Choroid plexus epithelial cell (primary cell): ENCODE measurements around the gene IL19.
A peak's percentile ranks its signal among the peaks of the same experiment; 100 is the strongest.

Experiments used
- DNase-seq: peaks from one replicate; pipeline ENCODE4 v3.0.0-alpha.2; 2010; ENCODE audit warnings: low read depth
- H3K4me3 ChIP-seq: 2 replicates; pipeline ENCODE4 v1.5.1; 2011; ENCODE audit warnings: low read depth, mild to moderate bottlenecking, control low read depth, low read length, moderate library complexity
- TF ChIP-seq, protein P1 (sequence below): conservative IDR thresholded peaks from 2 replicates; pipeline ENCODE4 v1.5.1; 2011; ENCODE audit warnings: low read depth, mild to moderate bottlenecking, control low read depth, inconsistent platforms, low read length, moderate library complexity

IL19 gene

DNA sequence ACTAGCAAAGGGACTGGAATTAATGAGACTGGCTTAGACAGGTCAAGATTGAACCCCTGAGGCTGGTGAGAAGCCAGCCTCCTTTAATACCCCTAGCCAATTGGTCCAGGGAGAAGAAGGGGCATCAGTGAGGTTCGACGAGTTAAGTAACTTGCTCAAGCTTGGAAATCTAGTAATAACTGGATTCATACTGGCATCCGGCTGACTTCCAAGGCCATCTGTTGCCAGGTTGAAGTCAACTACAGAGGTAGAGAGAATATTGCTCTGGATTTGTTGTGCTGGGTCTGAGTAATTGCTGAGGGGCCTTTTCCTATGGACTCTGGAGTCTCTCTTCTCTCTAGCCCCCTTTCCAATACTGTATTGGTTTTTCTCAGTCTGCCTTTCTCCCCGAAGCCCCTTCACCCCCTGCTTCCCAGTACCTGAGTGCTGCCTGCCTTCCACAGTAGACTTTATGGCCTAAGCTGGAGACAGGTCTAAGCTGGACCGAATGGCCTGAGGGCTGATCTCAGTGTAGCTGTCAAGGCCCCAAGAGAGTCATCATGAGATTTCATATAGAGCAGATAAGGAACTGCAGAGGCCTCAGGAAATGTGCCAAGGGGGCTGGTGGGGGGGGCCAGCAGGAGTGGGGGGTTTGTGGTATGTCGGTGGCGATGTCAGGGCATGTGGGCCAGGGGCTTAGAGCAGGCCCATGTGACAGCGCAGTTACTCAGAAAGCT lies 42.4 kb upstream of the IL19 start:
- TF ChIP-seq, protein P1, sequence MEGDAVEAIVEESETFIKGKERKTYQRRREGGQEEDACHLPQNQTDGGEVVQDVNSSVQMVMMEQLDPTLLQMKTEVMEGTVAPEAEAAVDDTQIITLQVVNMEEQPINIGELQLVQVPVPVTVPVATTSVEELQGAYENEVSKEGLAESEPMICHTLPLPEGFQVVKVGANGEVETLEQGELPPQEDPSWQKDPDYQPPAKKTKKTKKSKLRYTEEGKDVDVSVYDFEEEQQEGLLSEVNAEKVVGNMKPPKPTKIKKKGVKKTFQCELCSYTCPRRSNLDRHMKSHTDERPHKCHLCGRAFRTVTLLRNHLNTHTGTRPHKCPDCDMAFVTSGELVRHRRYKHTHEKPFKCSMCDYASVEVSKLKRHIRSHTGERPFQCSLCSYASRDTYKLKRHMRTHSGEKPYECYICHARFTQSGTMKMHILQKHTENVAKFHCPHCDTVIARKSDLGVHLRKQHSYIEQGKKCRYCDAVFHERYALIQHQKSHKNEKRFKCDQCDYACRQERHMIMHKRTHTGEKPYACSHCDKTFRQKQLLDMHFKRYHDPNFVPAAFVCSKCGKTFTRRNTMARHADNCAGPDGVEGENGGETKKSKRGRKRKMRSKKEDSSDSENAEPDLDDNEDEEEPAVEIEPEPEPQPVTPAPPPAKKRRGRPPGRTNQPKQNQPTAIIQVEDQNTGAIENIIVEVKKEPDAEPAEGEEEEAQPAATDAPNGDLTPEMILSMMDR: no peak
- DNase-seq: no peak

DNA sequence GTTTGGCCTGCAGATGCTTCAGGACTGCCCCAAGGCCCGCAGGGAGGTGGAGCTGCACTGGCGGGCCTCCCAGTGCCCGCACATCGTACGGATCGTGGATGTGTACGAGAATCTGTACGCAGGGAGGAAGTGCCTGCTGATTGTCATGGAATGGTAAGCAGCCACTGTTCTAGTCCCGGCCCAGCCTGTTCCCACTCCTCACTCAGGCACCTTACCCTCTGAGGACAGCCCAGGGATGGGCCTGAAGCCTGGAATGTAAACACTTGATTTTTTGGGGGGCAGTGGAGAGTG lies 41.9 kb upstream of the IL19 start:
- TF ChIP-seq, protein P1: no peak
- H3K4me3 ChIP-seq: no peak overlapping the region
- no peak for DNase-seq

More for the DNA sequence above, 42.4 kb upstream of the IL19 start:
- H3K4me3 ChIP-seq: no peak overlapping the region

DNA sequence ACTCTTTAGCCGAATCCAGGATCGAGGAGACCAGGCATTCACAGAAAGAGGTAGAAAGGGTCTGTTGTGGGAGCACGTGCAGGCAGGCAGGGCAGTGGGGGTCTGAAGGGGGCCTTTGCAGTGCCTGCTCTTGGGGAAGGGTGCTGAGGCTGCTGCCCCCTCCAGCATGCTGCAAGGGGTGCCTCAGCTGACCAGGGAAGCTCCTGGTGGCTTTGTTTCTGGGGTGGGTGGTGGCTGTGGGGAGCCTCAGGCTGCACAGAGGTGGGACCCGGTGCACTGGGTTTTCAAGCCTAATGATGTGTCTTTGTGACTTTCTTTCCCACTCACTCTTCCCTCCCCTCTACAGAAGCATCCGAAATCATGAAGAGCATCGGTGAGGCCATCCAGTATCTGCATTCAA lies 41.5 kb upstream of the IL19 start:
- H3K4me3 ChIP-seq: no peak overlapping the region
- DNase-seq: no peak
- TF ChIP-seq, protein P1: no peak

DNA sequence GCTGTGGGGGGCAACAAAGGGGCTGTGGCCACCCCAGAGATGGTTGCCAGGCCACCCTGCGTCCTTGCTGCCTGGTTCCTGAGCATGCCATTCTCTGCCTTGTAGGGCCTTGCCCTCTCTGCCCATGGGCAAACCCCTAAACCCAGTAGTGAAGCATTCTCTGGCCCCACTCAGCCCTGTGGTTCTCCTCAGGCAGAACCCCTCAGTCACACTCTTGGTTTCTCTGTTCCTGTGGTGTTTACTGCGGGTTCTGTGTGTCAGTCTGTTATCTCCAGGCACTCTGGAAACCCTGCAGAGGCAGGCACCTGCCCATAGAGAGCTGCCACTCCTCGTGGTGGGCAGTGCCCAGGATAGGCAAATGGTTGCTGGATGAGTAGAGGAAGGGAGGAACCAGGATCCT lies 41.1 kb upstream of the IL19 start:
- TF ChIP-seq, protein P1: no peak
- no peak overlapping the region for H3K4me3 ChIP-seq
- no peak for DNase-seq

DNA sequence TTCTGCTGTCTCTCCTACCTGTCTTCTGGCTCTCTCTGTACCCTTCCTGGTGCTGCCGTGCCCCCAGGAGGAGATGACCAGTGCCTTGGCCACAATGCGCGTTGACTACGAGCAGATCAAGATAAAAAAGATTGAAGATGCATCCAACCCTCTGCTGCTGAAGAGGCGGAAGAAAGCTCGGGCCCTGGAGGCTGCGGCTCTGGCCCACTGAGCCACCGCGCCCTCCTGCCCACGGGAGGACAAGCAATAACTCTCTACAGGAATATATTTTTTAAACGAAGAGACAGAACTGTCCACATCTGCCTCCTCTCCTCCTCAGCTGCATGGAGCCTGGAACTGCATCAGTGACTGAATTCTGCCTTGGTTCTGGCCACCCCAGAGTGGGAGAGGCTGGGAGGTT lies 38.1 kb upstream of the IL19 start:
- TF ChIP-seq, protein P1: no peak
- DNase-seq: no peak
- H3K4me3 ChIP-seq: no peak overlapping the region

DNA sequence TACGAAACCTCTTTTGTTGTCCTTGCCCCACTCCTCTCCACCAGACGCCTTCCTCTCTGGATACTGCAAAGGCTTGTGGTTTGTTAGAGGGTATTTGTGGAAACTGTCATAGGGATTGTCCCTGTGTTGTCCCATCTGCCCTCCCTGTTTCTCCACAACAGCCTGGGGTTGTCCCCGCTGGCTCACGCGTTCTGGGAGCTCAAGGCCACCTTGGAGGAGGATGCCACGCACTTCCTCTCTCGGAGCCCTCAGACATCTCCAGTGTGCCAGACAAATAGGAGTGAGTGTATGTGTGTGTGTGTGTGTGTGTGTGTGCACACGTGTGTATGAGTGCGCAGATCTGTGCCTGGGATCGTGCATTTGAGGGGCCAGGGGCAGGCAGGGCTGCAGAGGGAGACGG lies 37.6 kb upstream of the IL19 start:
- DNase-seq: no peak
- TF ChIP-seq, protein P1: no peak
- no peak overlapping the region for H3K4me3 ChIP-seq

DNA sequence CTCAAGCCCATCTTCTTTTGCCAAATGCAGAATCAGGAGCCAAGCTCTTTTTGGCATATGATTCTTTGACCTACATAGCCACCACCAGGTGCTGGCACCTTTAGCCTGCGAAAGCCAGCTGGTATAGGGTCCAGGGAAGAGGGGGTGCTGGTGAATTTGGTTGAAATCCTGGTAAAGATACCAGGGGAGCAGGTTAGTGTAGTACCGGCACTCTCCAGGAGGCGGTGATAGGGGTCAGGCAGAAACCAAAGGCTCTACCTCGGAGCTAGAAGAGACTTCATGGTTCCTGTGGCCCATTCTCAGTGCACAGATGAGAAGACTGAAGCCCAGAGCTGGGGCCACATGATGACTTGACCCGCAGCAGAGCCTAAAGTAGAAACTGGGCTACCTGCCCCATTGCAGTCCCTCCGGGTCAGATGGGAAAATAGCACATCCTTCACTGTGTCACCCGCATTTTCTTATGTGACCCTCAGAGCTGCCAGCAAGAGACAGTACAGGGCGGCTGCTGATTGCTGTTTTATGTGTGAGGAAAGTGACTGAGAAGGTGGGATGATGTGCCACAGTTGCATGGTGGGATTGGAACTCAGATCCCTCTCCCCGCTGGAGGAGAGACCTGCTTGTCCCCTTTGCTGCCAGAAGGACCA lies 36.0 kb upstream of the IL19 start:
- DNase-seq: peak; percentile 62
- TF ChIP-seq, protein P1: peak; percentile 84
- no peak overlapping the region for H3K4me3 ChIP-seq
